HG02763 (cell line): ENCODE measurements around the gene SIGLEC12.
"Not testable (repeated sequence)": the region's sequence is repeated elsewhere in the genome, so short reads cannot be mapped to it uniquely, and the experiment has no call there.

Source experiments
- ATAC-seq: cut with Tn5 transposase; IDR thresholded peaks from one replicate; pipeline ENCODE4 v1.9.1; 2021; ENCODE audit warnings: mild to moderate bottlenecking, moderate library complexity; ENCODE audit not compliant: unreplicated experiment

The SIGLEC12 gene

DNA sequence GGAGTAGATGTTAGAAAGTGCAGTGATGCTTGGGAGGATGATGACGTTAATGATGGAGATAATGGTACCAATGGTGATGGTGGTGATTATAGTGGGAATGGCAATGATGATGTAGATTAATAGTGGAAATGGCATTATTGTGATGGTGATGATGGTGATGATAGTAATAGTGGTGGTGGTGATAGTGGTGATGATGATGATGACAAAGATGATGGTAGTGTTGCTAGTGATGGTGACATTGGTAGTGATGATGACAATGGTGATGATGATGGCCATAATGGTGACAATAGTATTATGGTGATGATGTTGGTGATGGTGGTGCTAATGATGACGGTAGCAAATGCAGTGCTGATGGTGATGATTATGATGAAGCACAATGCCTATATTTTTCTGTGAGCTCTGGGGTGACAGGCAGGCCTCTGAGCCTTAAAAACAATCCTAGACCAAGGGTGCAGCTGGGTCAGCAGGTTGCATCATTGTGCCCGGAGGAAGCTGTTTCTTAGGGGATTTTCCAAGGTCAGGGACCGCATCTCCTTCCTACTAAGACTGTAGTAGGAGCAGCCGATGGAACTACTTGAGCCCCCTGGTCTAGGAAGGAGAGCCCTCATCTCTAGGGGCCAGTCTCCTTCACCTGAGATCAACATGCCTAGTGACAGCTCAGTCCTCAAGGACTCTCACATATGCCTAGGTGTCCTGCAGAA is 15.5 kb downstream of the SIGLEC12 start:
- no peak for ATAC-seq

DNA sequence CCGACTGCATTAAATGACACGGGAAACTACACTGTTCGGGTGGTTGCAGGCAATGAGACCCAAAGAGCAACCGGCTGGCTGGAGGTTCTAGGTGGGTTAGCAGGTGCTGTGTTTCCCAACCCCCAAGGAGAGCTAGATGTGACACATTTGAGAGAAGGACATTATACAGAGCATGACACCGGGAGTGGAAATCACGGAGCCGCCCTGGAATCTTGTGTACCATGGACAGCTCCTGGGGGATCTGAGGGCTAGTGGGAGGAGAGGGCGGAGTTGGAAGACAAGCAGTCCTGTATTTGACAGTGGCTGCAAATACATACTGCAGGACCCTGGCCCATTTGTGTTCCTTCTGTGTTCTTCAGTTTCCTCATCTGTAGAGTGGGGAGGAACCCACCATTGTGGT is 21.0 kb downstream of the SIGLEC12 start:
- no peak for ATAC-seq

DNA sequence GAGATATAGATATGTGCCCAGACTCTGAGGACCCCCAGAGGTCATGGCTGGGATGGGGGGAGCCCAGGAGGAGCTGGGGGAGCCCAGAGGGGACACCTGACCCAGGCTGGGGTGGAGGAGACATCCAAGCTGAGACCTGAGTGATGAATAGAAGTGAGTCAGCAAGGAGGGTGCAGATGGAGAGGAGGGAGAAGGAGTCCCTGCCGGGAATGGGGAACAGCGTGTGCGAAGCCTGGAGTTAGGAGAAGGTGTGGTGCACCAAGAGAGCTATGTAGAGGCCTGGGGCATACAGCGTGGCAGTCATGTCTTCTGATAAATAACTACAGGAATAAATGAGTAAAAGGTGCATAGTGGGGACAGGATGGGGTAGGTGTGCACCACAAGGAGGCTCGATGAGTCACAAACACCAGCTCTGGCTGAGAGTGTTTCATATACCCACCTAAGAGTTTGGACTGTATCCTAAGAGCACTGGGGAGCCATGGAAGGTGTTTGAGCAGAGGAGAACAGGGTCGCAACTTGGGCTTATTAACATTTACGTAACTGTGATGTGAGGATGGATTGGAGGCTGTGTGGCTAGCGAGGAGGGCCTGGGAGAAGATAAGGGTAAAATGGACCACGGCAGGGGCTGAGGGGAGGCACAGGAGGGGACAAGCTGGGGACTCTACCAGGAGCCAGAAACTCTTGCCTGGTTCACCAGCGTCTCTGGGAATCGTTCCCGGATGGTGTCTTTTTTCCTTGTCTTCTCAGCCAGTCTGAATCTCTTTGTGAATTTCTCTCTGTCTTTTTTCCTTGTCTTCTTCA is 21.9 kb downstream of the SIGLEC12 start:
- no peak for ATAC-seq

DNA sequence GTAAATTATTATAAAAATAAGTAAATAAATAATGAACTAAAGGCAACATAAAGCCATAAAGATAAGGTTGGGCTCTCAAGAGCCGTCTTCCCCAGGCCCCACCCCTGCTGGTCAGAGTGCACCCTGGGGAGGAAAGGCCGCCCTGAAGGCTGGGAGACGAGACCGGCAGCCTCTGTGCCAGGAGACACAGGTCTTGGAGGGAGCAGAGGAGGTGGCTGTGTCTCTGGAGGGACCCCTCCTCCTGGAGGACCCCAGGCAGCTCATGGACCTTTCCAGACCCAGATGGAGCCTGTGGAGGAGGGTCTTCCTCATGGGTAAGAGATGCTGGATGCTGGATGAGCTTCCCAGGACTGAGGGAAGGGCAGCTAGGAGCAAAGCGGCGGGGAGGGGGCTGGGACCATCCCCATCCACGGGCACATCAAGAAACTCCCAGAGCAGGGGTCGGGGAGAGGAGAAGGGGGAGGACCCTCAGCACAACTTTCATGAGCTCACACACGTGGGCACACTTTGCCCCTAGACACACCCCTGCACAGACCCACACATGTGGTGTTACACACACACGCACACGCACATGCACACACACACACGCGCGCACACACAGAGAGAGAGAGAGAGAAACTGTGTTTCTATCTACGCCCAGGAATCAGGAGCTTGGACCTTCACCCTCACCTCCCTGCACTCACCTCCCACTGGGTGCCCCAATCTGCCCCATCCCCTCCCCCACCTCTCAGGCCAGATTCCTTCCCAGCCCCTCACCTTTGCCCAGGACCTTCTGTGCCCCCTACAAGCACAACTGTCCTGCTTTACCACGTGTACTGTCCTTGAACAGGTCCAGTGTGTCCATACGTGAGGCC is 23.0 kb downstream of the SIGLEC12 start, which contains the start of gene CEACAM18:
Gene CEACAM18, plus strand, starts transcription at position 159 of the 854 bp plus-strand sequence.
- no peak for ATAC-seq

DNA sequence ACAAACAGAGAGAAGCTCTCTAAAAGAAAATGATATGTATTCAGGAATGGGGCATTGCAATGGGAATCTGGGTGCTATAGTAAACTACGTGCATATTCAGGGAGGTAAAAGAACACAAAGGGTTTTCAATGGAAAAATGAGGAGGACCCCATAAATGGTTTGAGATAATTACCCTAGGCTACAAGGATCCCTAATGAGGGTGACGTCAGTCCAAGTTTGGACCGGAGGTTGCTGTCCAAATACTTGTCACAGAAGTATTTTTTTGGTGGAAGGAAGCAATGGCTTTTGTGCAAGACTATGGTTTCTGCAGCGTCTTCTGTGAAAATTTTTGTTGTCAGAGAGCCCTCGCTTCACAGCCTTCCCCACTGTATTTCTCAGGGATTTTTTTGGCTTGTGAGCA is 24.3 kb downstream of the SIGLEC12 start:
- ATAC-seq, result no peak

DNA sequence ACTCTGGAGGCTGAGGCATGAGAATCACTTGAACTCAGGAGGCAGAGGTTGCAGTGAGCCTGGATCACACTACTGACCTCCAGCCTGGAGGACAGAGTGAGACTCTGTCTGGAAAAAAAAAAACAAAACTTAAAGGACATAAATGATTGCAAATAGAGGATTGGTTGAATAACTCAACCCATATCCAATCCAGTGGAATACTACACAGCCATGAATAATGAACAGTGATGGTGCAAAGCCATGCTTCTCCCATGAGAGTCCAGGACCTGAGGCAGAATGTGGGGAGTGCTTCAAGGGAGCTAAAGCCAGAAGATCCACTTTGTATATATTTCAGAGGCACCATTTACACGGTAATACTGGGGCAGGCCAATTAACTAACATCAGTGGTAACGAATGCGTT is 25.4 kb downstream of the SIGLEC12 start:
- no peak for ATAC-seq

DNA sequence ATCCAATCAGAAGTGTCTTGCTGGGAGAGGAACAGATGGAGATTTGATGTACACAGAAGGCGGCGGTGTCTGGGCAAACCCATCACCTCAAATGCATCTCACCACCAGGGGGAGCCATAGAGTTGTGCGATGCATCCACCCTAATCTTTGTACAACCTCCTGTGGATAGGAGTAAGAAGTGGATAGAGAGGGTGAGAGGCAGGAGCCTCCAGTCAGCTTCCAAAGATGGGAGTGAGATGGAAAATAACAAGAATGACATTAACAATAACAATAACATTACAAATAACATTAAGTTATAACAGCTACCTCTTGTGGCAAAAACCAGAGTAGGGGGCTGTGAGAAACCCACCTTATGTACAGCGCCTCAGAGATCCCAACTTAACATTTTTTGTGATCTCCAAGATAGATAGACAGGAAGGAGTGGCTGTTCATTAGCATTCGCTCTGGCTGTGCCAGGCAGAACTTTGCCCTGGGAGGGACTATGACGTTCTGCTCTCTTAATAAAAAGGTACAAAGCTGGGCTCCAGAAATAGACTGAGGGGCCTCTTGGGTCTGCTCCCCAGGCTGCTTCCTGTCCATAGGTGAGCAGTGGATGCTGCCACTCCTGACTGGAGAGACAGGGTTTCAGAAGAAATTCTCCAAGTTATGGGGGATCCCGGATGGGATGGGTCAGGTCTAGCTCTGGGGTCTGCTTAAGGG is 28.4 kb downstream of the SIGLEC12 start:
- no peak for ATAC-seq

DNA sequence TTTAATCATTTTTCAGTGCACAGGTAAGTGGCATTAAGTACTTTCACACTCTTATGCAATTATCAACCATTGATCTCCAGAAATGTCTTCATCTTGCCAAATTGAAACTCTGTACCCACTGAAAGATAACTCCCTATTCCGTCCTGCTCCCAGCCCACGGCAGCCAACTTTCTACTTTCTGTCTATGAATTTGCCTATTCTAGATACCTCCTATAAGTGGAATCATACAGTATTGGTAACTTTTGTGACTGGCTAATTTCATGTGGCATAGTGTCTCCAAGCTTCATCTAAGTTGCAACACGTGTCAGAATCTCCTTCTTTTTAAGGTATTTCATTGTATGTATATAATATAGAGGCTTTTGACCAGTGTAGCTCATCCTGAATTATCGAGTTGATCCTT is 29.0 kb downstream of the SIGLEC12 start:
- ATAC-seq, result no peak

DNA sequence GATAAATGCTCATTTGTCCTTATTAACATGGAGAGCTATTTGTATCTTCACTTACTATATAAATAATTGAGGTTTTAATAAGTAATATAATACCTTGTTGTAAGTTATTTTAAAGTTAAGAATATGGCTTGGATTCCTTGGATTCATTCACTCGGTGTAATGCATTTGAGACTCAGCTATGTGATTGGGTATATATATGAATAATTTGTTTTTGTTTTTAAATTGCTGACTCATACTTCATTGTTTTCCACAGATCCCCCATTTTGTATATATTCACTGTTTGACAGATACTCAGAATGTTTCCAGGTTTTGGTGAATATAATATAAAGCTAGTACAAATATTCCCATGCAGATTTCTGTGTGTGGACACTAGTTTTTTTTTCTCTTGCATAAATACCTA is 30.1 kb downstream of the SIGLEC12 start:
- ATAC-seq, result no peak

DNA sequence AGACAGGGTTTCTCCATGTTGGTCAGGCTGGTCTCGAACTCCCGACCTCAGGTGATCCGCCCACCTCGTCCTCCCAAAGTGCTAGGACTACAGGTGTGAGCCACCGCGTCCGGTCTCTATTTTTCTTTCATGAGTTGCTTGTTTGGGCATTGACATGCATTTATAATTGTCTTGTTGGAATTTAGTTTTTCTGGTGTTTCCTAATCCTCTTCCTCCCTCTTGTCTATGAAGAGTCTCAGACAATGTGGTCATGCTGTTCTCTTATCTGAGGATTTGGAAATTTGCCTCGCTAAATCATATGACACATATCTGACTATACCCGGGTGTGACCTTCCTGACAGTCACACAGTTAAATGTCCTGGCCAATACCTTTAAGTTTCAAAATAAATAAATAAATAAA is 30.6 kb downstream of the SIGLEC12 start:
- no peak for ATAC-seq

DNA sequence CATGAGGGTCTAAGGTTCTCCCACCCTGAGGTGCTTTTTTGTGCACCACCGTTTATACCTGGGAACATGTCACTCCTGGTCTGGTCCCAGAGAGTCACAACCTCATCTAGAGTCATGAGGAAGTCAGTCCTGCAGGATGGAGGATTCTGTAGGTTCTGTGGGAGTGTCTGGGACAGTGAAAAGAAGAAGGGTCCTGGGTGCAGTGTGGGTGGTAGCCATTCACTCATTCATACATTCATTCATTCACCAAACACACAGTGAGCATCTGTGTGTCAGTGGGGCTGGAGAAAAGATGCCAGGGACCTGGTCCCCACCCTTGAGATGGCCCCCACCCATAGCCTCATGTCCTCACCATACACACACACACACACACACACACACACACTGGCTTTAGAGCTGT is 32.0 kb downstream of the SIGLEC12 start:
- ATAC-seq, result no peak

DNA sequence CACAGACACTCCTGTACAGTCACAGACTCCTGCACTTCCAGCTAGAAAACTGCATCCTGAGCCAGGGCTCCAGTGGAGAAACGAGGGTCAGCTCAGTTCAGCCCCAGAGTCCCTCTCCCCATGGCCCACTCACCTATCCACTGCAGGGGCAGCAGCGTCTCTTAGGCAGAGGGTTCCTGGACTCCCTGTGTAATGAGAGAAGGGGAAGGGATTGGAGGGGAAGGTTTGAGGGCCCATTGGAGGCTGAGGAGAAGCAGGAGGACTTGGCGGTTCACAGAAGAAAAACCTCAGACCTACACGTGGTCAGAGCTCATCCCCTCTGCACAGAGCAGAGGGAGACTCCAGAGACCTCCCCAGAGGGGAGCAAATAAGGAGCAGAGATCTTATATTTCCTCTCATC is 32.4 kb downstream of the SIGLEC12 start:
- no peak for ATAC-seq

DNA sequence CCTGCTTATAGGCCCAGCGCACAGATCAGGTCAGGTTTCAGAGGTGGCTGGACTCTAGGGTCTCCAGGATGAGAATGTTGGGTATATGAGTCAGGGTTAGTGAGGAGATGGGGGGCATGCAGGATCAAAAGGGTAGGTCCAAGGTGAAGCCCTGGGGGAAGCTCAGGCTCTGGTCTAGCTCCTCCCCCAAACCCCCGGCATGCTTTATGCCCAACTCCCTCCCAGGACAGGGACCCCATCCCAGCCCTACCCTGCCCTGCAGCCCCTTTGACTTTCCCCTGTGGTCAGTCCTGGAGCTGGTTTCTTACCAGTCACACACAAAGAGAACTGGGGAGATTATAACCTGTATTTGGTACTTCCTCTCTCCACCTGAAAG is 33.1 kb downstream of the SIGLEC12 start:
- no peak for ATAC-seq

DNA sequence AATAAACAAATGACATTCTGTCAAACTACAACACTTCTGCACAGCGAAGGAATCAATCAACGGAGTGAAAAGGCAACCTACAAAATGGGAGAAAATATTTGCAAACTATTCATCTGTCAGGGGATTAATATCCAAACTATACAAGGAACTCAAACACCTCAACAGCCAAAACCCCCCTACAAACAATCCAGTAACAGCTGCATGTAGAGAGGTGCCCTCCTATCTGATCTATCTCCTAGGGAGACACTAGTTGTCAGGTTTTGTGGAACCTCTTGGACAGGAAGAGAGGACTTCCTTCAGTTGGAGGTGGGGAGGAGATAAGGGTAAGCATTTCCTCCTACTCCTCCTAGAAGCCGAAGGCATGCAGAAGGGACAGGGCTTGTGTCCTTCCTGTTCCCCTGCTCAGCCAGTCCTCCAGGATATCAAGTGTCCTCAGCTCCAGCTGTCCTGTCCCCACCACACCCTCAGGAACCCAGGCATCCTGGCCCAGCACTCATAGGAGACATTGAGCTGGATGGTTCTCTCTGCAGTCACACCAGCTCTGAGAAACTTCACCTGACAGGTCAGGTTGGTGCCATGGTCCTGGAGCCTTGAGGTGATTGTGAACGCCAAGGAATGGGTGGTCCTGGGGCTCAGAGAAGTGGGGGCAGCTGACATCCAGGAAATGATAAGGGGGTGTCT is 33.6 kb downstream of the SIGLEC12 start:
- no peak for ATAC-seq

DNA sequence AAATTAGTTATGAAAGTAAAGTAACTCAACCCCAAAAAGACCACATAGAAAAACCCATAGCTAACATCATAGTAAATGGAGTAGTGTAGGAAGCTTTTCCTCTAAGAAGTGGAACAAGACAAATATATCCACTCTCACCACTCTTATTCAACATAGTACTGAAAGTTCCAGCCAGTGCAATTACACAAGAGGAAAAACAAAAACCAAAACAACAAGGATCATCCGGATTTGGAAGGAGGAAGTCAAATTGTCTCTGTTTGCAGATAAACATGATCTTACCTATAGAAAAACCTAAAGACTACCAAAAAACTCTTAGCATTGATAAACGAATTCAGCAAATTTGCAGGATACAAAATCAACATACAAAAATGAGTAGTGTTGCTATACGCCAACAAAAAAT is 34.9 kb downstream of the SIGLEC12 start:
- ATAC-seq, result no peak

DNA sequence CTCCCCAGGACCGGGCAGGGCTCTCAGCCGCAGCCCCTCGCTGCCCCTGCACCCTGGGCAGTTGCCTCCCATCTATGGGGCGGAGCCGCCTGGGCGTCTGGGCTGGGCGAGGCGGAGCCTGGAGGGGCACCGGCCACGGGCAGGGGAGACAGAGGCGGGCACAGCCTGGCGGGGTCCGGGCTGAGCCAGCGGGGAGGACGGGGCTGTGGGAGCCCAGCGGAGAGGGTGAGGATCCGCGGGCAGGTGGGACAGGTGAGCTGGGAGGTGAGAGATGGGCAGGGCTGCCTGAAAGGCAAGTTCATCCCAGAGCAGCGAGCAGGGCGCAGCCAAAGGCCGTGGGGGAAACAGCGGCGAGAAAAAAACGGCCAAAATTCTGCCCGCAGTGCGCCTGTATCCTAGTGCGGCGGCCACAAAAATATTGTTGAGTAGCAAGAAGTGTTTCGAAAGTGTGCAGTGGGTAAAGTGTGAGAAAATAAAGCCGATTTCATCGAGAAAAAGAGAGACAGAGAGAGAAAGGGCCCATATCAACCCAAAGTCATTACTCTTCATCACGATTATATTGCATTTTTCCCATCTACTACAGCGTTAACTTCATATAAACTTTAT is 37.5 kb downstream of the SIGLEC12 start:
- not testable (repeated sequence) for ATAC-seq

DNA sequence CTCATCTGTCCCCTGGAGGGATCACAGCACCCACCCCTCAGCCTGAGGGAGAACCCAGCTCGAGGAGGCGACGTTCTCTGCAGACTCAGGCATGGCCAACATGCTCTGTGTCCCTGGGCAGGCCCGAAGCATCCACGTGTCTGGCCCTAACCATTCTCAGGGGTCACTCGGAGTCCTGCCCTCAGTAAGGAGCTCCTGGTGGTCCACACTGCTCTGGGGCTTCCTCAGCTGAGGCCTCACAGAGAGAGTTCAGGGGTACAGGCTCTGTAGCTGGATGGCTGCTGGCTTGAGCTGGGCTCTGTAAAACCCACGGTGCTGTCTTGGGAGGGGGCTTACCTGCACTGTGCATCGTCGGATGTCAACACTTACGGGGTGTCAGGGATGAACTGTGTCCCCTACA is 38.9 kb downstream of the SIGLEC12 start:
- ATAC-seq, result no peak

DNA sequence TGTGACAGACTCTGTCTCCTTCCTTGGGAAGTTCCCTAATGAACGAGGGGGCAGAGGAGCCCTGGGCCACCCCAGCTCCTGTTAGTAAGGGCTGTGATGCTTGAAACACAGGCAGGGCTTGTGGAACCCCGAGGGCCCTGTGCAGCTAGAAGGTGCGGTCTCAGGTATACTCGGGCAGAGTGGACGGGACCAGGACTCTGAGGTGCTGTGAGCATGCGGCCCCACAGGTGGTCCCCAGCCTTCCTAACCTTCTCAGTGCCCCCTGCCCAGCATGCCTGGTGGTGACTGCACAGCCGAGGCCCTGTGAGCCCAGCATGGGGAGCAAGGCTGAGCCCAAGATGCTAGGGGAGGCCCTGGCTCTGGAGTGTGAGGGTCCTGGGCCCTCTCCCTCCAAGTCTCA is 39.3 kb downstream of the SIGLEC12 start:
- no peak for ATAC-seq

DNA sequence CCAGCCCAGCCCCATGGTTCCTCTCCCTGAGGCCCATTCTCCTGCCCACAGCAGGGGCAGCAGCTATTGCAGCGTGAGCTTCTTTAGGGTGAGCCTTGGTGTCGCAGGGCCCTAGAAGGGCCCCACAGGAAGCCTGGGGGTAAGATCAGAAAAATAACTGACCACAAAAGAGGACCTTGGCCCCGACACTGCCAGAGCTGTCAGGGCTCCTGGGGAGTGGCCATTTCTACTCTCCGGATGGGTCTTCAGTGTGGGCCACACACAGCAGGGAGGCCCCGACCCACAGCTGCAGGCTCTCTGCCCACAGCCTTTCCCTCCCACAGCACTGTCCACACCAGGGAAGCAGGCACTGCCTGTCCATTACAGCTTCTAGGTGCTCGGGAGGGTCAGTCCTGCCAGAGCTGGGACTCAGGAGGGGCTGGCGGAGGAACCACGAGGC is 39.9 kb downstream of the SIGLEC12 start:
- ATAC-seq, result no peak
